Hematopoietic multipotent progenitor cell treated with erythropoietin and hydrocortisone succinate and interleukin-3 and kit ligand, for 8 days (in vitro differentiated cells): ENCODE data around the gene MICU2.
A peak's percentile ranks its signal among the peaks of the same experiment; 100 is the strongest.

Experiments
- DNase-seq: peaks from one replicate; pipeline ENCODE4 v3.0.0-alpha.2; 2015

The MICU2 gene

DNA sequence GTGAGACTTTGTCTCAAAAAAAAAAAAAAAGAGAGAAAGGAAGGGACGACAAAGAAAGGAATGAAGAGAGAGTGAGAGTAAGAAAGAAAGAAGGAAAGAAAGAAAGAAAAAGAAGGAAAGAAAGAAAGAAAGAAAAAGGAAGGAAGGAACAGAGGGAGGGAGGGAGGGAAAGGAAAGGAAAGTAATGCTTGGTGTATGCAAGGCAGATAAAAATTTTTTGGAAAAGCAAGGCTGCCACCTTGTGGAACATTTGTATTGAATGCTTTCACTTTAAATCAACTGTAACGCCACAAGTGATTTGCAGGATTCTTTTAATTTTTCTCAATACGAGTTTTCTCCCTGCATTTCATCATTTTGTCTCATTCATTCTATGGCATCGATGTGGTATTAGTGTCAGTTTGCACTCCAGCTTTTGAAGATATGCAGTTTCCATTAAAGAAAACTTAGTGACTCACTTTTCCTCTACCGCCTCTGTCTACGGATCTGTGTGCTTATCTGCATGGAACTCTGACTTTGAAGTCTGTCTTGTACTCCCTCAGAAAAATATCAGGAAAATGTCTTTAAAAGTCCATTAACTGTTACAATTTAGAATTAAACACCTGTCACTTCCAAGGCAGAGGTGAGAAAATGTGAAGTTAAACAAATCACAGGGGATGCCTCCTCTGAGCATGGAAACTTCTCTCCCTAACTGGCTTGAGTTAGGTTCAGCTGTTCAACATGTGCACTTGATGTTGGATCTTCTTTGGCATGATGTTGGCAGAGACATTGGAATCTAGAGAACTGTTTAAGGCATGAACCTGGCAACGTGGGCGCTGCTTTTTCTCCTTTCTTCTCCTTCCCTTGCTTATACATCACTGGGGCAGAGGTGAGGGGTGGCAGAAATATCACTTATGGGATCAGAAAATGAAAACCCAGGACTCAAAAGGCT lies 124.8 kb downstream of the MICU2 start:
- DNase-seq: peak; percentile 91

DNA sequence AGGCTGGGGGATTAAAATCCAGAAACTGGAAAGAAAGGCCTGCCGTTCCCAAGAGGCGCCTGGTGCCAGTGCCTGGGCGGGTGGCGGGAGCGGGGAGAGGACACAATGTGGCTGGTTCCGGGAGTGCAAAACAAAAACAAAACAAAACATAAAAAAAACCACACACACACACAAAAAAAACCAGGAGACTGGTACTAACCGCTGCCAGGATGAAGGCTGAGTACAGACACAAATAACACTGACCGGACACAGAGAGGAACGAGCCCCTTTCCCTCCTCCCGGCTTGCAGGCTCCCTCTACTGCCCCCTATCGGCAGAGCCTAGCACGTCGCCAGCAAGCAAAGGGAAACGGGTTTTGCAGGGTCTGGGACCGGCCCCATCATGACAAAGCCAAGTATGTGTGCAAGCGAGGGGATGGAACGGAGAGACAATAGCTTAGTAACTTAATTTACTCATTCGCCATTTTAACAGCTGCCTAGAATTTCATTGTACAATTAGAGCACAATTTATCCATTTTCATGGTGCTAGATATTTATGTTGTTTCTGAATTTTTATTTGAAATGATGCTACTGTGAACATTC lies 127.0 kb downstream of the MICU2 start:
- peak; percentile 92 for DNase-seq

DNA sequence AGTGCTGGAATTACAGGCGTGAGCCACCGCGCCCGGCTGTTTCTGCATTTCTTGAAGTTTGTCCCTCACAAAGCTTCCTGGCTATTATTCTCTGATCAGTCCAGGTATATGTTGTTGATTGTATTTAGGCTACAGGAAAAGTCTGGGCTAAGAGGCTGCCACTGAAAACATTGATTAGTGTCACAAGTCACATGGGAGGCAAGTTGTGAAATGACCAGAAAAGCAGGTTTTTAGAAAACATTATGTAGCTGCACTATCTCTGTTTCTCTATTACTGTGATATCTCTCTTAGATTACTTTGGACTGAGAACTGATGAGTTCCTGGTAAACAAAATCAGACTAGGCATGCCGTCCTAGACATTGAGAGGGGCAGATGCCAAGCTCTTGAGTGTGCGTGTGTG lies 128.9 kb downstream of the MICU2 start:
- no peak for DNase-seq

DNA sequence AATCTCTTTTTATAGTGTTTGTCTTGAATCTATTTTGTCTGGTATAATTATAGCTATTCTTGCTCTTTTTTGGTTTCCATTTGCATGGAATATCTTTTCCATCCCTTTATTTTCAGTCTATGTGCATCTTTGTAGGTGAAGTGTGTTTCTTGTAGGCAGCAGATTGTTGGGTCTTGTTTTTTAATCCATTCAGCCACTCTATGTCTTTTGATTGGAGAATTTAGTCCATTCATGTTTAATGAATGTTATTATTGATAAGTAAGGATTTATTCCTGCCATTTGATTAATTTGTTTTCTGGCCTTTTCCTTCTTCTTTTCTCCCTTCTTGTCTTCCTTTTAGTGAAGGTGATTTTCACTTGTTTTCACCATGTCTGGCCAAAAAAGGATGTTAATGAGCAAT lies 133.2 kb downstream of the MICU2 start:
- DNase-seq: no peak

DNA sequence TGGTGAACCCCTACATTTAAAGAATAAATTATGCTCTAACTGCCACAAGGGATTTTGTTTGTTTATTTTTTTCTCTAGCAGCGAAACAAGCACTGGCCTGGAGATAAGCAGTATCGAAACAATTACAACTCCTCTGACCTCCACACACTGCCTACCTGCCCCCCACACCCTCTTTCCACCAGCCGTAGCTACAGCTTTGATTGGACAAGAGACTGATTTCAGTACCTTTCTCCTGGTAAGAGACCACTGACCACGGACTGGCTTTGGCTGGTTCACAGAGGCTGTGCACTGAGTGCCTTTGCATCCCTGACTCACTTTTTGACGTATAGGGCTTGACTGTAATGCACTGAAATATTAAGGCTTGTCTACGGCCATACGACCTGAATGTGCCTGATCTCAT lies 137.4 kb downstream of the MICU2 start:
- DNase-seq: no peak

DNA sequence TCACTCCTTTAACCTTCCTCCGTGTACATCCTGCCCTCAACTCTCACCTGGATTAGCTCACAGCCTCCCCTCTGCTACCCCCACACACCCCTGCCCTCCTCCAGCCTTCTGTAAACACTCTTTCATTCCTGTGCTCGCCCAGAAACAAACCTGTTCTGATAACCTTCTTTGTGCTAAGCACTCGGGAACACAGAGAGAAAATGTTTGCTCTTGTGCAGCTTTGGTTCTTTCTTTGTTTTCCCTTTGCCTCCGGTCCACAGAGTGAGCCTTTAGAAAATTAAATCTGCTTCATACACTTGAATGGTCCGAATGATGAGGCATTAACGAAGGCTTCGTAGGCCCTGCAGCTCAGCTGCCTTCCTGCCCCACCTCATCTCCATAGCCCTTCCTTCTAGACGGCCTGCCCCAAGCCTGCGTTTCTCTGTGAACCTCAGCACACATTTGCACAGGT lies 138.2 kb downstream of the MICU2 start:
- no peak for DNase-seq

DNA sequence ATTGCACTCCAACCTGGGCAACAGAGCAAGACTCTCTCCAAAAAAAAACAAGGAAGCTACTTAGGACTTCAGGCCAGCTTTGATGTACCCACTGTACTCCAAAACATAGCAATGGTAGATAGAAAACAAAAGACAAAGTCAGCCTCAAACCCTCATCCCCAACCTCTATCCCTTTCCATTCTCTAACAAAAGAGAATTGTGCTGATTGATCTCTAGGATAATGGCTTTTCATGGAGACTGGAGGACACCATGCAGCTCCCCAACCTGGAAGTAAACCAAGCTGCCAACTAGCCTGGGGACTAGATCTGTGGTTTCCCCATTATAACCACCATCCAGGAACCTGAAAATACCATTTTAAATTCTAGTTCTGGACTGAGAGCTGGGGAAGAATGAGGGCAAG lies 140.5 kb downstream of the MICU2 start:
- no peak for DNase-seq

DNA sequence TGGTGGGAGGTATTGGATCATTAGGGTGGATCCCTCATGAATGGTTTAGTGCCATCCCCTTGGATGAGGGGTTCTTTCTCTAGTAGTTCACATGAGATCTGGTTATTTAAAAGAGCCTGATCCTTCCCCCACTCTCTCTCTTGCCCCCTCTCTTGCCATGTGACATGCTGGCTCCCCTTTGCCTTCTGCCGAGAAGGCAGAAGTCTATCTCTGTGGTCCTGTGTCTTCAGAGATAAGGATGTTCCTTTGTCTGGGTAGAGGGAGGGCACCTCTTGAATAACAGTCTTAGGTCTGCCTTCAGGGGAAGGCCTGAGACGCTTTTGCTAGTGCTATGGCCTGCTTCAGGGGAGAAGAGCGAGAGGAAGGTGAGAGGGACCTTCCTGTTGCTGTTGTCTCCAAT lies 142.8 kb downstream of the MICU2 start:
- DNase-seq: peak; percentile 96

DNA sequence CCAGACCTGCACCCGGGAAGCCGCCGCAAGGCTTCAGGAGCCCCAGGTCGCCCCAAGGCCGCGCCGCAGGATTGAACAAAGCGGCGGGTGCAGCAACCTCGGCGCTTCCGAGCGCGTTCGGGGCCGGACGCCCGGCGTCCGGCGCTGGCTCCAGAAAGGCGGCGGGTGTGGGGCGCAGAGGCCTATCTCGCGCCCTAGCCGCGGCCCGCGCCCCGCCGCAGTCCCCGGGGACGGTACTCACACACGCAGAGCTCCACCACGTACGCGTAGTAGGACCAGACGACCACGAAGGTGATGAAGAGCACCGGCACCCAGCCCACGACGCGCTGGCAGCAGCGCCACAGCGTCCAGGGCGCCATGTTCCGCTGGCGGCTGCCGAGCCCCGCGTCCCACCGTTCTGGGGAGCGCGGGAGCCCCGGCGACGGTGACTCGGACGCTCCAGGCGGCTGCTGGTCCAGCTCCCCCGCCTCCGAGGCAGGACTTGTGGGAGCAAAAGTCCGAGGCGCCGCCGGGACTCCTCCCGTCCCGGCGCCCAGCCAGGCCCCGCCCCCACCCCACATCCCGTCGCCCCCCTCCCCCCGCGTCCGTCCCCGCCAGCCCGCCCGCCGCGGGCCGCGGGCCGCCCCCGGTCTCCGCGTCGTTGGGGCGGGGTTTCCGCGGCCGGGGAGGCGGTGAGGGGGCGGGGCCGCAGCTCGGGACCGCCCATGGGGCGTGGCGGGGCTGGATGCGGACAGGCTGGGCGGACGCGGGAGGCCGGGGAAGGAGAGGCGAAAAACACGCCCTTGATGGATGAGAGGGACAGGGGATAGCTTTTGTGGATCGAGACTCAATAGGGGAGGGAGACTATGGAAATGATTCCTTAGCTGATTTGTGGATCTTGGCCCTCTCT lies 144.9 kb downstream of the MICU2 start, which contains the start of gene ZDHHC20:
TSS of gene ZDHHC20 (minus strand) at position 491 of the 889 bp plus-strand sequence. CDS start at position 359, 132 bp downstream.
- peak; percentile 85 for DNase-seq

DNA sequence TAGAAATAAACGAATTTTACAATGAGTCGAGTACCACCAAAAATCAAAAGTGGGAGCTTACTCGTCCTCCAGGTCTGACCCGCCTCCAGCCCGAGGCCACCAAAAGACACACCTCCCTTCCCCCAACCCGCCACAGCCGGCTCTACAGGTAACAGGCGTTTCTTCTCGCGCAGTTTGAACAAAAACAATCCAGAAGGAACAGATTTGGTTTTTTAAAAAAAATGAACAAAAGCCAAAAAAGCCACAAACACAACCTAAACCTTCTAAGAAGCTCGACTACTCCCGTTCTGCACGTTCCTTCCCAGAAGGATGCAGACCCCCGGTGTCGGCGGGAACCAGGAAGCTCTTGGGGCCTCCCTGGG lies 145.5 kb downstream of the MICU2 start:
- DNase-seq: peak; percentile 59

DNA sequence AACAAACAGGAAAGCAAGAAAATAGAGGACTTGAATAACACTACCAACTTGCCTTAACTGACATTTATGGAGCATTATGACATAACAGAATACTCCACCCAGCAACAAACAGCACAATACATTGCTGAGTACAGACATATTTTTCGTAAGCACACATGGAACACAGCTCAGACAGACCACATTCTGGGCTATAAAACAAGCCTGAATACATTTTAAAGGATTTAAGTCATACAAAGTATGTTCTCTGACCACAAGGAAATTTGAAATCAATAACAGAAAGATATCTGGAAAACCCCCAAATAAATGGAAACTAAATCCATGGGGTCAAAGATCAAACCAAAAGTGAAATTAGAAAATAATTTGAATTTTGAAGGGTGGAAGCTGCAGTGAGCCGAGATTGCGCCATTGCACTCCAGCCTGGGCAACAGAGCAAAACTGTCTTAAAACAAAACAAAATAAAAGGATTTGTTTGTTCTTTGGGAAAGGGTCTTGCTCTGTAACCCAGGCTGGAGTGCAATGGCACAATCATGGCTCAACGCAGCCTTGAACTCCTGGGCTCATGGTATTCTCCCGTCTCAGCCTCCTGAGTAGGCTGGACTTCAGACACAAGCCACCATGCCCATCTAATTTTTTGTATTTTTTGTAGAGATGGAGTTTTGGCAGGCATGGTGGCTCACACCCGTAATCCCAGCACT lies 150.4 kb downstream of the MICU2 start:
- DNase-seq: no peak

DNA sequence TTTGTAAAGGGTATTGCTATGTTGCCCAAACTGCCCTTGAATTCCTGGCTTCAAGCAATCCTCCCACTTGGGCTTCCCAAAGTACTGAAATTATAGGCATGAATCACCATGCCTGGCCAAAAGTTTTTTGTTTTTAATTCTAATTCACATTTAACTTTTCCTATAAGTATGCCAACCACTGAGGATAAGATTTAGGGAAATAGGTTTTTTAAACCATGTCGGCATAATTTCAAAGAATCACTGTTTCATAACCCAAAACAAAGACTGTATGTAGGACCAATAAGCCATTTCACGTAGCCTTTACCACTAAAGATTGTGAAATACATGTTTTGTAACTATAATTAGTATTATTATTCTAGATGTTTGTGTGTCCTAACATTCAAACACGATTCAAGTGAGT lies 153.0 kb downstream of the MICU2 start:
- no peak for DNase-seq

DNA sequence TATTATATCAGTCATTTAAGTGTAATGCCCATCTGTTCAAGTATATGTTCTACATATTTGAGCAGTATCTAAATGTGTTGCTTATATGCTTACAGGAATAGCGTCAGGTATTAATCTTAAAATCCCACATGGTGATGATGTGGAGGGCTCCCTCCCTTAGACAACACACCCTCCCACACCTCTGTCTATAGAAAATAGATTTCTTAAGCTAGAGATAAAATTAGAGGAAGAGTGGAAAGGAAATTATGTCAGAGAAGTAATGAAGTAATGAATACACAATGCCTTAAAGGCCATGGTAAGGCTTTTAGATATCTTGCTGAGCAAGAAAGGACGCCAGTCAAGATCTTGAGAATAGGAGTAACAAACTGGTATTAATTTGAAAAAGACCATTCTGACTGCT lies 157.3 kb downstream of the MICU2 start:
- DNase-seq: no peak

DNA sequence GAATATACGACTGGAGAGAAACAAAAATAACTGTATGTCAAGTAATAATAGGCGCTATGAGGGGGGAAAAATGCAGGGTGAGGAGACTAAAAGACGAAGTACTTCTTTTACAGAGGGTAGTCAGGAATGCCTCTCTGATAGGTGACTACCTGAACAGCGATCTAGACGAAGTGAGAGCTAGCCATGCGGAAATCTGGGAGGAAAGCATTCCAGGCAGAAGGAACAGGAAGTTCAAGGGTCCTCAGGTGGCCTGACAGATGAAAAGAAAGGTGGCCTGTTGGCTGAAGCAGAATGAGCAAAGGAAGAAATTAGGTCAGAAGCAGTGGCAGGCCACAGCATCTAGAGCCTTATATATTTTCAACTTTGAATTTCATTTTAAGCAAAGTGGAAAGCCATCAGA lies 158.2 kb downstream of the MICU2 start:
- no peak for DNase-seq

DNA sequence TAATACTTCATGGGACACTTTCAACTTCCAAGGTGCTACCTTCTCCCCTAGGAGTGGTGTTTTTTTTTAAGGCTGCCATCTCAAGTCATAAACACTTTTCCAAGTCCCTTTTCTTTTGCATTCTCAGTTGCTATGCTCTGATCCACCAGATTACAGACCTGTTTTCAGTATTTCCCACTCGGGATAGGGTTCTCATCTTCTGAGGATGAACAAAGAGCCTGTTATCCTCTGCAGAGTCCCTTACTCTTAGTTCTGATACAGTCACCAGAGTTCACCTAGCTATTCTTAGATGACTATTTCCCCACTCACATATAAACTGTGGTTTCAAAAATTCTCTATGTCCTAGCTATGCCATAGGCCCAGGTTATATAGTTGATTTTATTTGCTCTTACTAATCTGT lies 160.8 kb downstream of the MICU2 start:
- DNase-seq: no peak
